ENCODE measurements around the gene PSMG1. TPM values are rescaled to one million over a fixed set of nuclear protein-coding genes. Genes with fewer than 3 reads are reported as not detected.

The PSMG1 gene
- total and polyA plus RNA-seq, 2 donors (not counting 3 experiments of a cell fraction or from before 2014, with no cell fraction given): 43.2 to 75.9 TPM

GRCh38 chr21:39185157-39185556, 1.9 kb upstream of the PSMG1 start:
- Histone ChIP-seq H3K4me1 (ENCODE audit: control insufficient read depth, extremely low read depth, insufficient read depth, low read length) (peaks cover 18% of the 10 kb centered on the region), H3K9me3 (replicated peaks; ENCODE audit: control insufficient read depth, insufficient read depth, low read length) (no peaks in the 10 kb centered on the region), H3K4me2 (ENCODE audit: insufficient read depth, low read length) (no peak overlapping the region), H4K20me1 (replicated peaks; ENCODE audit: control insufficient read depth, extremely low read depth, insufficient read depth, low read length) (no peaks in the 10 kb centered on the region), H3K4me3 (replicated peaks in 1 of 3; ENCODE audit: insufficient read depth in 1 of 3, low read depth in 1 of 3, low read length in 3 of 3) (no peak overlapping the region), H3K27me3 (ENCODE audit: control insufficient read depth in 2 of 2, insufficient read depth in 2 of 2, low read length in 2 of 2) (no peaks in the 10 kb centered on the region), H3K9me1 (replicated peaks; ENCODE audit: control insufficient read depth, extremely low read depth, insufficient read depth, low read length) (no peaks in the 10 kb centered on the region), H2AFZ (ENCODE audit: low read depth, low read length) (no peak overlapping the region), H3K9ac (replicated peaks; ENCODE audit: extremely low read depth, insufficient read depth, low read length) (no peak overlapping the region), H3K36me3 (ENCODE audit: control insufficient read depth in 2 of 2, extremely low read depth in 1 of 2, insufficient read depth in 2 of 2, low read length in 2 of 2) (peaks cover 0 to 3% of the 10 kb centered on the region in 2 experiments), H3K79me2 (ENCODE audit: control insufficient read depth, insufficient read depth, low read length) (peaks cover 27% of the 10 kb centered on the region), H3K27ac (ENCODE audit: insufficient read depth, low read depth, low read length) (no peak overlapping the region)
- TF ChIP-seq MYC (IDR thresholded peaks at IDR 0.05; ENCODE audit: low read depth, low read length): no peak
- no peak for TF ChIP-seq CTCF (IDR thresholded peaks at IDR 0.05; ENCODE audit: extremely low read depth in 1 of 2, insufficient read depth in 1 of 2, low read depth in 1 of 2, low read length in 2 of 2)
- TF ChIP-seq MAX (IDR thresholded peaks at IDR 0.05; ENCODE audit: insufficient read depth, insufficient read length): no peak
- no peak for TF ChIP-seq POLR2A (IDR thresholded peaks at IDR 0.05; ENCODE audit: low read depth, low read length)
- TF ChIP-seq GATA2 (IDR thresholded peaks at IDR 0.05; ENCODE audit: insufficient read depth, insufficient read length, low read depth, low read length): no peak
- no peak for TF ChIP-seq EZH2 (IDR thresholded peaks at IDR 0.05; ENCODE audit: borderline replicate concordance, low read depth, low read length, severe bottlenecking)
- no peak for TF ChIP-seq POLR2AphosphoS5 (IDR thresholded peaks at IDR 0.05; ENCODE audit: insufficient read depth, low read depth, low read length)
- TF ChIP-seq JUN (IDR thresholded peaks at IDR 0.05; ENCODE audit: borderline replicate concordance, insufficient read depth, insufficient read length, low read depth): no peak
- TF ChIP-seq FOS (IDR thresholded peaks at IDR 0.05; ENCODE audit: borderline replicate concordance, insufficient read depth, low read length): no peak
- FAIRE-seq (no peak), DNase-seq (ENCODE audit: low read depth, low spot score) (no peak)
- CTCF ChIA-PET: interaction anchor here (1.4 kb wide), 1 partner anchor 256 kb away, joined by 7 read pairs; no protein-coding TSS in a partner anchor
- BruUV-seq (replicated peaks): no TSS peak
- intact Hi-C loops (cut with micrococcal nuclease): no loop called here
- dilution Hi-C loops (cut with MboI; ENCODE audit: extremely low pct_ligation_motif_present, low sequenced_read_pairs): no loop called here
- POLR2A ChIA-PET: no interaction called here
